BJ (cell line): ENCODE data around the gene CCNH. TPM values are rescaled to one million over a fixed set of nuclear protein-coding genes. Genes with fewer than 3 reads are reported as not detected.

Source experiments
- CTCF ChIA-PET: fragments of 350-600 bp; formaldehyde crosslinking; extraction: SDS; loops from one replicate; lab custom pipeline; 2021; ENCODE audit warnings: antibody characterized with exemption, inconsistent platforms; lab: Yijun Ruan, JAX
- POLR2A ChIA-PET: fragments of 300-600 bp; sonication (Branson Sonifier 250); formaldehyde crosslinking; extraction: SDS; loops from one replicate; lab custom pipeline; 2021; ENCODE audit warnings: antibody characterized with exemption; lab: Charles Lee
- DNase-seq: peaks from one replicate; pipeline ENCODE4 v3.0.0-alpha.2; 2011; ENCODE audit warnings: low read depth
- H3K27me3 ChIP-seq: 2 replicates; pipeline ENCODE4 v1.6.0; 2011; ENCODE audit warnings: low read length; ENCODE audit not compliant: control insufficient read depth, insufficient read depth
- H3K36me3 ChIP-seq: 2 replicates; pipeline ENCODE4 v1.5.1; 2011; ENCODE audit warnings: low read length; ENCODE audit not compliant: control insufficient read depth, insufficient read depth
- H3K4me3 ChIP-seq: 2 replicates; pipeline ENCODE4 v1.5.1; 2011; ENCODE audit warnings: low read depth, mild to moderate bottlenecking, control low read depth, low read length
- polyA plus RNA-seq: library from polyadenylated mRNA; depleted of rRNA; stranded (reverse); fragments of >200 nt; gene quantifications from 2 replicates; pipeline ENCODE4 v1.2.3, GENCODE V29; 2011
- TF ChIP-seq, protein P1 (sequence below): IDR thresholded peaks from 2 replicates; pipeline ENCODE4 v1.5.1; 2011; ENCODE audit warnings: low read depth, mild to moderate bottlenecking, control low read depth, inconsistent platforms, low read length, moderate library complexity; ENCODE audit not compliant: insufficient read depth

Gene CCNH
- polyA plus RNA-seq, 1 experiment = 62.0 TPM

DNA sequence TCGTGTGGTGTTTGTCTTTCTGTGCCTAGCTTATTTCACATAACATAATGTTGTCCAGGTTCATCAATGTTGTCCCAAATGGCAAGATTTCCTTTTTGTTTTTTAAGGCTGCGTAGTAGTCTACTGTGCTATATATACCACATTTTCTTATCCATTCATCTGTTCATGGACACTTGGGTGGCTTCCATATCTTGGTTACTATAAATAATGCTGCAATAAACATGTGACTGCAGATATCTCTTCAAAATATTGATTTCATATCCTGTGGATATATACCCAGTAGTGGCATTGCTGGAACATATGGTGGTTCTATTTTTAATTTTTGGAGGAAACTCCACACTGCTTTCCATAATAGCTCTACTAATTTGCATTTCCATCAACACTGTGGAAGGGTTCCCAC is 25.5 kb upstream of the CCNH start:
- no peak for DNase-seq
- H3K4me3 ChIP-seq = no peak overlapping the region
- H3K27me3 ChIP-seq = no peaks in the 10 kb centered on the region
- ChIA-PET POLR2A (no interaction called here), CTCF (no interaction called here)
- H3K36me3 ChIP-seq = no peaks in the 10 kb centered on the region
- TF ChIP-seq, protein P1, sequence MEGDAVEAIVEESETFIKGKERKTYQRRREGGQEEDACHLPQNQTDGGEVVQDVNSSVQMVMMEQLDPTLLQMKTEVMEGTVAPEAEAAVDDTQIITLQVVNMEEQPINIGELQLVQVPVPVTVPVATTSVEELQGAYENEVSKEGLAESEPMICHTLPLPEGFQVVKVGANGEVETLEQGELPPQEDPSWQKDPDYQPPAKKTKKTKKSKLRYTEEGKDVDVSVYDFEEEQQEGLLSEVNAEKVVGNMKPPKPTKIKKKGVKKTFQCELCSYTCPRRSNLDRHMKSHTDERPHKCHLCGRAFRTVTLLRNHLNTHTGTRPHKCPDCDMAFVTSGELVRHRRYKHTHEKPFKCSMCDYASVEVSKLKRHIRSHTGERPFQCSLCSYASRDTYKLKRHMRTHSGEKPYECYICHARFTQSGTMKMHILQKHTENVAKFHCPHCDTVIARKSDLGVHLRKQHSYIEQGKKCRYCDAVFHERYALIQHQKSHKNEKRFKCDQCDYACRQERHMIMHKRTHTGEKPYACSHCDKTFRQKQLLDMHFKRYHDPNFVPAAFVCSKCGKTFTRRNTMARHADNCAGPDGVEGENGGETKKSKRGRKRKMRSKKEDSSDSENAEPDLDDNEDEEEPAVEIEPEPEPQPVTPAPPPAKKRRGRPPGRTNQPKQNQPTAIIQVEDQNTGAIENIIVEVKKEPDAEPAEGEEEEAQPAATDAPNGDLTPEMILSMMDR = no peak

DNA sequence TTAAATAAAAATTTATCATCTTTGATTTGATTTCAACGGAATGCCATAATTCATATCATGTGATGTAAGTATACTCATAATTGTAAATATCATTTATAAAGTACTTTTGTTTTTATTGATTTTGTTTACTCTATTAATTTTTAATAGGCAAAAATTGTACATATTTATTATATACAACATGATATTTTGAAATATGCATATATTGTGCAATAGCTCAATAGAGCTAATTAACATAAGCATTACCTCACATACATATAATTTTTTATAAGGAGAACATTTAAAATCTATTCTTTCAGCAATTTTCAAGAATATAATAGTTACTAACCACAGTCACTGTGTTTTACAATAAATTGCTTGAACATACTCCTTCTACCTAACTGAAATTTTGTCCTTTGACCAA is 25.0 kb upstream of the CCNH start:
- no peak for DNase-seq
- no peaks in the 10 kb centered on the region for H3K36me3 ChIP-seq
- TF ChIP-seq, protein P1 = no peak
- no peak overlapping the region for H3K4me3 ChIP-seq
- H3K27me3 ChIP-seq = no peaks in the 10 kb centered on the region
- ChIA-PET CTCF (interaction anchor here (0.7 kb wide), 1 partner anchor 343 kb away, joined by 6 read pairs; no protein-coding TSS in a partner anchor), POLR2A (no interaction called here)

DNA sequence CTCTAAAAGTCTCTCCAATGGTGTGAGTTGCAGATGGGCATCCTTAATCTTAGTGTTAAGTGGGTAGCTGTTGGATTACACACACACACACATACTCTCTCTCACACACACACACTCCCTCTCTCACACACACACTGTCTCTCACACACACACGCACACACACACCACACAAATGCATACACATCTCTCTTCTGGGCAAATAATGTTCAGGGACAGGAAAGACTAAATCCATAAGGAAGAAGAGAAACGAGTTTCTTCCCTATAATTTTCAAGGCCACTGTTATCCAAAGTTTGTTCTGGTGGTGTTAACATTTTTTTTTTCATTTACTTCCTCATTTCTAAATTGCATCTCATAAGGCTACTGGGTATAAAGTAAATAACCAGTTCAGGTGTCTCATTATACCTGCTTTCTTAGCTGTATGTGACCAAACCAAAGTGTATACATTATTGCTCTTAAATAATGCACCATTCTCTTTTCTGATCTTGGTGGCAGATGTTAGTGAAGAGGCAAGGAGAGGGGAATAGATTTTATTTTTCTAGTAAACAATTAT is 22.5 kb upstream of the CCNH start:
- DNase-seq = no peak
- POLR2A ChIA-PET = no interaction called here
- H3K36me3 ChIP-seq = no peaks in the 10 kb centered on the region
- CTCF ChIA-PET = no interaction called here
- H3K27me3 ChIP-seq = no peaks in the 10 kb centered on the region
- TF ChIP-seq, protein P1 = no peak
- no peak overlapping the region for H3K4me3 ChIP-seq

DNA sequence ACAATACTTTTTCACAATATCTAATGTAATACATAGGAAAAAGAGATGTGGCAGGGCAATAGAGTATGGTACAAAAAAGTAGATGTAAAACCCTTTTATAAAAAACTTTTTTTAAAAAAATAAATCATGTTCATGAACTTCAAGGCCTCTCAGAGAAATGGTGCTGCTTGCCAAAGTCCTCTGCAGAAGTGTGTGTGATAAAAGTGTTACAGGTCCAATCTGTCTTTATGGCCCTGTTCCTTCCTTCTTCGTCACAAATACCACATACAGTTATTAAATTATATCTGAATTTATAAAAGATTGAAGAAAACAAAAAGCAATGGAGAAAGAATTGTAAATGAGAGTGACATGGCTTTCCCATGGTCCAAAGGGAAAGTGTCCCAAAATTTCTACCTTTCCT is 21.7 kb upstream of the CCNH start:
- TF ChIP-seq, protein P1 = no peak
- POLR2A ChIA-PET = no interaction called here
- no peak for DNase-seq
- Histone ChIP-seq H3K27me3 (no peaks in the 10 kb centered on the region), H3K4me3 (no peak overlapping the region), H3K36me3 (no peaks in the 10 kb centered on the region)
- CTCF ChIA-PET = no interaction called here

DNA sequence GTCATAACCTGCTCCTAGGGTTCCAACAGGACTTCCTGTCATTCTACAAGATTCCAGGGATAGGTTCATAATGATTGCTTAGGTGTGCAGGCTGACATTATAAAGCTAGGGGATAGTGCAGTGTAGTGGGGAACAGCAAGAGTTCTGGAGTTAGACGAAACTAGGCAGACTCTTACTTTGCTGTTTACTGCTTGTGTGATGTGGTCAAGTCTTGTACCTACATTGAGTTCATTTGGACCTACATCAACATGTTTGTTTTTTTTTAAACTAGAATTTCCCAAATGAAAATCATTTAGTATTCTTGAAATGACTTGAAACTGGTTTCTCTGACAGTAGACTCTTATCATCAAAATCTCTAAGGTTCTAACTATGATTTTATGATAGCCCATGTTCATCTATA is 21.2 kb upstream of the CCNH start:
- TF ChIP-seq, protein P1 = no peak
- ChIA-PET POLR2A (no interaction called here), CTCF (no interaction called here)
- Histone ChIP-seq H3K36me3 (no peaks in the 10 kb centered on the region), H3K27me3 (no peaks in the 10 kb centered on the region), H3K4me3 (no peak overlapping the region)
- no peak for DNase-seq
